H9 (cell line): Measurements from ENCODE around the gene BTBD17. TPM values are rescaled to one million over a fixed set of nuclear protein-coding genes. Genes with fewer than 3 reads are reported as not detected.

Experiments
- DNase-seq: peaks from one replicate; pipeline ENCODE4 v3.0.0-alpha.2; 2017
- H2AFZ ChIP-seq: one replicate; pipeline ENCODE4 v1.6.1; 2013; ENCODE audit warnings: mild to moderate bottlenecking, low read length, control low read depth, moderate library complexity
- H2AK5ac ChIP-seq: 2 replicates; pipeline ENCODE4 v1.6.1; 2013; ENCODE audit warnings: low read length, control low read depth, mixed read lengths; ENCODE audit not compliant: insufficient read length
- H2BK120ac ChIP-seq: one replicate; pipeline ENCODE4 v1.6.1; 2013; ENCODE audit warnings: low read depth, mild to moderate bottlenecking, low read length, control low read depth, inconsistent platforms; ENCODE audit not compliant: poor library complexity, severe bottlenecking
- H2BK12ac ChIP-seq: 2 replicates; pipeline ENCODE4 v1.6.1; 2013; ENCODE audit warnings: low read length, control low read depth, mixed read lengths, low read depth; ENCODE audit not compliant: insufficient read length
- H2BK15ac ChIP-seq: 2 replicates; pipeline ENCODE4 v1.6.1; 2013; ENCODE audit warnings: low read depth, low read length, control low read depth
- H2BK20ac ChIP-seq: one replicate; pipeline ENCODE4 v1.6.1; 2013; ENCODE audit warnings: low read depth, mild to moderate bottlenecking, low read length, control low read depth, inconsistent platforms; ENCODE audit not compliant: poor library complexity, severe bottlenecking
- H2BK5ac ChIP-seq: 2 replicates; pipeline ENCODE4 v1.6.1; 2013; ENCODE audit warnings: low read length, control low read depth, mixed read lengths; ENCODE audit not compliant: insufficient read length
- H3K14ac ChIP-seq: 2 replicates; pipeline ENCODE4 v1.6.1; 2013; ENCODE audit warnings: low read length, control low read depth; ENCODE audit not compliant: insufficient read depth
- H3K18ac ChIP-seq: 2 replicates; pipeline ENCODE4 v1.6.1; 2013; ENCODE audit warnings: low read depth, mild to moderate bottlenecking, mixed read lengths, low read length, control low read depth; ENCODE audit not compliant: insufficient read length
- H3K23ac ChIP-seq: 2 replicates; pipeline ENCODE4 v1.6.1; 2013; ENCODE audit warnings: low read length, control low read depth, mixed read lengths, low read depth; ENCODE audit not compliant: insufficient read length
- H3K23me2 ChIP-seq: 2 replicates; pipeline ENCODE4 v1.6.1; 2013; ENCODE audit warnings: low read depth, mild to moderate bottlenecking, mixed read lengths, low read length, control low read depth; ENCODE audit not compliant: insufficient read length, poor library complexity, severe bottlenecking
- H3K27ac ChIP-seq: 2 replicates; pipeline ENCODE4 v1.5.1; 2013; ENCODE audit warnings: low read length, control low read depth, mixed read lengths, low read depth; ENCODE audit not compliant: insufficient read length
- H3K27me3 ChIP-seq: 2 replicates; pipeline ENCODE4 v1.6.1; 2013; ENCODE audit warnings: low read length, control low read depth, inconsistent platforms; ENCODE audit not compliant: insufficient read depth
- H3K4ac ChIP-seq: 2 replicates; pipeline ENCODE4 v1.6.1; 2013; ENCODE audit warnings: low read depth, mild to moderate bottlenecking, control low read depth, inconsistent platforms, low read length, moderate library complexity
- H3K4me1 ChIP-seq: 2 replicates; pipeline ENCODE4 v1.6.1; 2013; ENCODE audit warnings: low read length, control low read depth, inconsistent platforms; ENCODE audit not compliant: insufficient read depth
- H3K4me2 ChIP-seq: 2 replicates; pipeline ENCODE4 v1.6.1; 2013; ENCODE audit warnings: low read length, control low read depth, mixed read lengths; ENCODE audit not compliant: insufficient read length, insufficient read depth
- H3K56ac ChIP-seq: 2 replicates; pipeline ENCODE4 v1.6.1; 2013; ENCODE audit warnings: low read depth, mild to moderate bottlenecking, mixed read lengths, low read length, control low read depth; ENCODE audit not compliant: insufficient read length
- H3K79me1 ChIP-seq: 2 replicates; pipeline ENCODE4 v1.6.1; 2013; ENCODE audit warnings: low read depth, mild to moderate bottlenecking, moderate library complexity, low read length, control low read depth, inconsistent platforms; ENCODE audit not compliant: insufficient read depth, poor library complexity, severe bottlenecking
- H3K79me2 ChIP-seq: 2 replicates; pipeline ENCODE4 v1.6.1; 2013; ENCODE audit warnings: low read length, control low read depth, inconsistent platforms; ENCODE audit not compliant: insufficient read depth
- H3K9ac ChIP-seq: 2 replicates; pipeline ENCODE4 v1.6.1; 2013; ENCODE audit warnings: low read length, control low read depth, mixed read lengths; ENCODE audit not compliant: insufficient read length; ENCODE audit errors: extremely low read depth
- H3K9me3 ChIP-seq: one replicate; pipeline ENCODE4 v1.6.1; 2013; ENCODE audit warnings: low read depth, low read length, inconsistent platforms; ENCODE audit not compliant: control insufficient read depth
- H3T11ph ChIP-seq: one replicate; pipeline ENCODE4 v1.6.1; 2013; ENCODE audit warnings: mild to moderate bottlenecking, low read length, control low read depth, inconsistent platforms
- H4K20me1 ChIP-seq: one replicate; pipeline ENCODE4 v1.6.1; 2013; ENCODE audit not compliant: control insufficient read depth, insufficient read length, insufficient read depth
- H4K5ac ChIP-seq: 2 replicates; pipeline ENCODE4 v1.6.1; 2013; ENCODE audit warnings: low read depth, mild to moderate bottlenecking, mixed read lengths, low read length, control low read depth; ENCODE audit not compliant: insufficient read length
- H4K8ac ChIP-seq: replicated peaks from 2 replicates; pipeline ENCODE4 v1.6.1; 2013; ENCODE audit warnings: low read length, control low read depth, mixed read lengths, low read depth; ENCODE audit not compliant: insufficient read length
- H4K91ac ChIP-seq: 2 replicates; pipeline ENCODE4 v1.6.1; 2013; ENCODE audit warnings: low read depth, mild to moderate bottlenecking, moderate library complexity, mixed read lengths, low read length, control low read depth; ENCODE audit not compliant: insufficient read length
- H3K27ac Mint-ChIP-seq, 3 experiments: 2 replicates in 2 of 3; 3 replicates in 1 of 3; pipeline ENCODE4 v1.8.0; 2020 to 2021; ENCODE audit warnings: mixed read lengths in 3 of 3, mild to moderate bottlenecking in 1 of 3, moderate library complexity in 1 of 3
- H3K27me3 Mint-ChIP-seq: 2 replicates; pipeline ENCODE4 v1.8.0; 2021; ENCODE audit warnings: low read depth, mild to moderate bottlenecking, moderate library complexity, mixed read lengths
- H3K36me3 Mint-ChIP-seq, 3 experiments: 2 replicates in 2 of 3; 3 replicates in 1 of 3; pipeline ENCODE4 v1.8.0; 2020 to 2021; ENCODE audit warnings: low read depth in 3 of 3, mixed read lengths in 3 of 3; ENCODE audit not compliant: insufficient read depth in 1 of 3
- H3K4me1 Mint-ChIP-seq, 2 experiments: 2 replicates each; pipeline ENCODE4 v1.8.0; 2020; ENCODE audit warnings: mixed read lengths in 2 of 2
- H3K4me3 Mint-ChIP-seq, 2 experiments: 2 replicates in 1 of 2; 3 replicates in 1 of 2; pipeline ENCODE4 v1.8.0; 2020 to 2021; ENCODE audit warnings: mild to moderate bottlenecking in 2 of 2, mixed read lengths in 2 of 2, moderate library complexity in 1 of 2
- H3K9me3 Mint-ChIP-seq, 2 experiments: 2 replicates in 1 of 2; 3 replicates in 1 of 2; pipeline ENCODE4 v1.8.0; 2020; ENCODE audit warnings: mild to moderate bottlenecking in 2 of 2, mixed read lengths in 2 of 2, moderate library complexity in 1 of 2
- WGBS: extraction: QIAGEN DNeasy Blood & Tissue Kit; methylation state at CpG from one replicate; pipeline ENCODE4 v1.1.7; 2013; ENCODE audit warnings: missing lambda C conversion rate, low lambda C conversion rate, mixed read lengths; ENCODE audit not compliant: insufficient read length; ENCODE audit errors: extremely low coverage; 5-methylcytosine and 5-hydroxymethylcytosine counted together
- total RNA-seq: library from RNA; stranded (reverse); gene quantifications from 2 replicates; pipeline ENCODE4 v1.2.1, GENCODE V29; 2021
- TF ChIP-seq, protein P1 (sequence below): fragments of 200-600 bp; sonication (generic); conservative IDR thresholded peaks from 3 replicates; pipeline ENCODE4 v1.8.0; 2021; ENCODE audit warnings: antibody characterized with exemption, mild to moderate bottlenecking

BTBD17 gene
- total RNA-seq, 1 experiment from 2014 or later = 0.33 TPM

DNA sequence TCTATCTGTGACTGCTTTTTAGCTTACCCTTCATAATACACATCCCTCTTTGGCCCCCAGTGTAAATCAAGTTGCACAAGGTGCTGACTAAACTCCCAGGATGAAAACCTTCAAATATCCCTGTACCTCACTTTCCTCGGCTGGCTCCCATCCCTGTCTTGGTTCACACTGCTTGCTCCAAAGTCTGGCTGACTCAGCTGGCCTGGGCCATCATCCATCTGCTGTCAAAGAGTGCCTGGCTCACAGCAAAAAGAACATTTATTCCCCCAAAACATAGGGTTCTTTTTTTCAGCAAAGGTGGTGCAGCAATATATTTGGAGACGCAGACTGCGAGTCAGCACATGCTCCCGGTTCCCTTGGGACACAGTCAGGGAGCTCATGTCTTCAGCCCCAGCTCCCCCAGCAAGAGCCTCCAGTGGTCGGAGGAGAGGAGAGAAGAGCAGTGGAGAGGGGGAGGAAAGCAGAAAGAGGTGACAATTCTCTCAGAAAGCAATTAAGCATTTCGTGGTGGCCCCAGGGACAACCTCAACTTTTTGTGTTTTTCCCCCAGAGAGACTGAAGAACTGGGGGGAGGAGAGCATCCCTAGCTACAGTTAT lies 31.8 kb upstream of the BTBD17 start:
- no peak overlapping the region for H4K5ac ChIP-seq
- H3K23ac ChIP-seq = no peak overlapping the region
- H3K4me2 ChIP-seq = no peak overlapping the region
- no peak overlapping the region for H3K27ac Mint-ChIP-seq
- no peak overlapping the region for H4K91ac ChIP-seq
- no CpG with 5 or more reads among the region's 6 CpGs for WGBS
- no peak overlapping the region for H2BK5ac ChIP-seq
- no peak overlapping the region for H3K4ac ChIP-seq
- H3K23me2 ChIP-seq = peaks cover 2% of the 10 kb centered on the region
- no peak overlapping the region for H2BK12ac ChIP-seq
- H2BK15ac ChIP-seq = no peak overlapping the region
- no peaks in the 10 kb centered on the region for H3K27me3 ChIP-seq
- H3K4me1 Mint-ChIP-seq = peaks cover 10 to 28% of the 10 kb centered on the region in 2 experiments
- H3K79me1 ChIP-seq = no peaks in the 10 kb centered on the region
- H4K8ac ChIP-seq = no peak overlapping the region
- H3K36me3 Mint-ChIP-seq = no peaks in the 10 kb centered on the region; a peak in 1 of 7 replicates
- H4K20me1 ChIP-seq = no peaks in the 10 kb centered on the region
- no peak overlapping the region for H3K9ac ChIP-seq
- H3K27me3 Mint-ChIP-seq = peaks cover 10% of the 10 kb centered on the region
- no peak overlapping the region for H3T11ph ChIP-seq
- no peak overlapping the region for H3K56ac ChIP-seq
- H3K4me3 Mint-ChIP-seq = no peak overlapping the region; a peak in 1 of 5 replicates
- H3K27ac ChIP-seq = no peak overlapping the region
- H3K4me1 ChIP-seq = no peaks in the 10 kb centered on the region
- H3K14ac ChIP-seq = no peak overlapping the region
- H2BK120ac ChIP-seq = no peak overlapping the region
- TF ChIP-seq, protein P1, sequence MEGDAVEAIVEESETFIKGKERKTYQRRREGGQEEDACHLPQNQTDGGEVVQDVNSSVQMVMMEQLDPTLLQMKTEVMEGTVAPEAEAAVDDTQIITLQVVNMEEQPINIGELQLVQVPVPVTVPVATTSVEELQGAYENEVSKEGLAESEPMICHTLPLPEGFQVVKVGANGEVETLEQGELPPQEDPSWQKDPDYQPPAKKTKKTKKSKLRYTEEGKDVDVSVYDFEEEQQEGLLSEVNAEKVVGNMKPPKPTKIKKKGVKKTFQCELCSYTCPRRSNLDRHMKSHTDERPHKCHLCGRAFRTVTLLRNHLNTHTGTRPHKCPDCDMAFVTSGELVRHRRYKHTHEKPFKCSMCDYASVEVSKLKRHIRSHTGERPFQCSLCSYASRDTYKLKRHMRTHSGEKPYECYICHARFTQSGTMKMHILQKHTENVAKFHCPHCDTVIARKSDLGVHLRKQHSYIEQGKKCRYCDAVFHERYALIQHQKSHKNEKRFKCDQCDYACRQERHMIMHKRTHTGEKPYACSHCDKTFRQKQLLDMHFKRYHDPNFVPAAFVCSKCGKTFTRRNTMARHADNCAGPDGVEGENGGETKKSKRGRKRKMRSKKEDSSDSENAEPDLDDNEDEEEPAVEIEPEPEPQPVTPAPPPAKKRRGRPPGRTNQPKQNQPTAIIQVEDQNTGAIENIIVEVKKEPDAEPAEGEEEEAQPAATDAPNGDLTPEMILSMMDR = no peak
- no peaks in the 10 kb centered on the region for H3K79me2 ChIP-seq
- no peaks in the 10 kb centered on the region for H3K9me3 ChIP-seq
- peaks cover 0 to 4% of the 10 kb centered on the region in 2 experiments; a peak in 1 of 5 replicates for H3K9me3 Mint-ChIP-seq
- H2AFZ ChIP-seq = no peak overlapping the region
- H2AK5ac ChIP-seq = no peak overlapping the region
- no peak overlapping the region for H3K18ac ChIP-seq
- DNase-seq = no peak
- H2BK20ac ChIP-seq = no peak overlapping the region
